Astrocyte (in vitro differentiated cells and primary cell): ENCODE measurements around the gene YTHDC2.

Source experiments
- CTCF ChIP-seq: IDR thresholded peaks from 2 replicates; pipeline ENCODE4 v1.5.1; 2011; ENCODE audit warnings: low read depth, mild to moderate bottlenecking, inconsistent platforms, low read length, moderate library complexity; ENCODE audit not compliant: insufficient read depth
- EZH2 ChIP-seq: IDR thresholded peaks from 2 replicates; pipeline ENCODE4 v1.6.1; 2012; ENCODE audit warnings: mild to moderate bottlenecking, low read length, inconsistent platforms; ENCODE audit not compliant: insufficient read depth

- TF ChIP-seq CTCF (no peak), EZH2 (no peak)
Measured at GRCh38 chr5:113531481-113532159, 18.1 kb downstream of the YTHDC2 start.
